Trophoblast cell (in vitro differentiated cells and primary cell): ENCODE measurements around the gene ATG7.

Source experiments
- DNase-seq, 2 donors: peaks; one replicate each; pipeline ENCODE4 v3.0.0-alpha.2; 2016
- H2AFZ ChIP-seq: 2 replicates; pipeline ENCODE4 v1.6.1; 2013; ENCODE audit warnings: low read length, moderate library complexity, mild to moderate bottlenecking; ENCODE audit not compliant: insufficient read depth, poor library complexity
- H2AK5ac ChIP-seq: 2 replicates; pipeline ENCODE4 v1.6.1; 2013; ENCODE audit warnings: mild to moderate bottlenecking, low read length
- H2BK120ac ChIP-seq: 2 replicates; pipeline ENCODE4 v1.6.1; 2013; ENCODE audit warnings: low read length, mild to moderate bottlenecking, moderate library complexity; ENCODE audit not compliant: insufficient read depth, poor library complexity
- H2BK12ac ChIP-seq: 2 replicates; pipeline ENCODE4 v1.6.1; 2013; ENCODE audit warnings: mild to moderate bottlenecking, low read length, moderate library complexity
- H2BK5ac ChIP-seq: 2 replicates; pipeline ENCODE4 v1.6.1; 2013; ENCODE audit warnings: low read length, low read depth, moderate library complexity, mild to moderate bottlenecking; ENCODE audit not compliant: poor library complexity
- H3K14ac ChIP-seq: 2 replicates; pipeline ENCODE4 v1.6.1; 2013; ENCODE audit warnings: mild to moderate bottlenecking, low read length
- H3K18ac ChIP-seq: 2 replicates; pipeline ENCODE4 v1.6.1; 2013; ENCODE audit warnings: mild to moderate bottlenecking, low read length
- H3K23ac ChIP-seq: 2 replicates; pipeline ENCODE4 v1.6.1; 2013; ENCODE audit warnings: low read length
- H3K27ac ChIP-seq: 2 replicates; pipeline ENCODE4 v1.5.1; 2013; ENCODE audit warnings: low read depth, mild to moderate bottlenecking, inconsistent platforms, low read length, moderate library complexity
- H3K27me3 ChIP-seq: 2 replicates; pipeline ENCODE4 v1.6.1; 2013; ENCODE audit warnings: inconsistent platforms, mild to moderate bottlenecking, low read length, moderate library complexity; ENCODE audit not compliant: insufficient read depth
- H3K36me3 ChIP-seq, 2 experiments: 1 replicate in 1 of 2; 2 replicates in 1 of 2; pipeline ENCODE4 v1.6.1; 2013; ENCODE audit warnings: low read length in 2 of 2, mild to moderate bottlenecking in 2 of 2, moderate library complexity in 1 of 2; ENCODE audit not compliant: insufficient read depth in 2 of 2, control insufficient read depth in 1 of 2
- H3K4ac ChIP-seq: 2 replicates; pipeline ENCODE4 v1.6.1; 2013; ENCODE audit warnings: low read depth, mild to moderate bottlenecking, low read length, moderate library complexity
- H3K4me1 ChIP-seq, 2 experiments: 1 replicate in 1 of 2; 2 replicates in 1 of 2; pipeline ENCODE4 v1.6.1; 2013; ENCODE audit warnings: low read length in 2 of 2, mild to moderate bottlenecking in 2 of 2, moderate library complexity in 1 of 2; ENCODE audit not compliant: insufficient read depth in 2 of 2, control insufficient read depth in 1 of 2
- H3K4me2 ChIP-seq: 2 replicates; pipeline ENCODE4 v1.6.1; 2013; ENCODE audit warnings: inconsistent platforms, mild to moderate bottlenecking, low read length, moderate library complexity
- H3K4me3 ChIP-seq: 2 replicates; pipeline ENCODE4 v1.5.1; 2013; ENCODE audit warnings: mild to moderate bottlenecking, low read depth, low read length, inconsistent platforms
- H3K79me1 ChIP-seq: one replicate; pipeline ENCODE4 v1.6.1; 2013; ENCODE audit warnings: low read length
- H3K79me2 ChIP-seq: 2 replicates; pipeline ENCODE4 v1.6.1; 2013; ENCODE audit warnings: low read length, mild to moderate bottlenecking; ENCODE audit not compliant: control insufficient read depth, insufficient read depth, poor library complexity
- H3K9ac ChIP-seq: 2 replicates; pipeline ENCODE4 v1.6.1; 2013; ENCODE audit warnings: mild to moderate bottlenecking, low read length
- H3K9me3 ChIP-seq: 2 replicates; pipeline ENCODE4 v1.6.1; 2013; ENCODE audit warnings: low read depth, mild to moderate bottlenecking, control low read depth, inconsistent platforms, low read length; ENCODE audit not compliant: insufficient read depth
- H4K12ac ChIP-seq: 2 replicates; pipeline ENCODE4 v1.6.1; 2013; ENCODE audit warnings: low read depth, mild to moderate bottlenecking, low read length, moderate library complexity
- H4K8ac ChIP-seq: 2 replicates; pipeline ENCODE4 v1.6.1; 2013; ENCODE audit warnings: low read depth, mild to moderate bottlenecking, low read length, moderate library complexity
- H4K91ac ChIP-seq: one replicate; pipeline ENCODE4 v1.6.1; 2013; ENCODE audit warnings: low read depth, mild to moderate bottlenecking, low read length, moderate library complexity
- WGBS: extraction: QIAGEN DNeasy Blood & Tissue Kit; methylation state at CpG from one replicate; pipeline ENCODE4 v1.1.7; 2013; ENCODE audit warnings: missing lambda C conversion rate; ENCODE audit not compliant: insufficient read length, insufficient coverage; ENCODE audit errors: extremely low coverage; 5-methylcytosine and 5-hydroxymethylcytosine counted together

Gene ATG7

GRCh38 chr3:11228041-11228440 is 44.2 kb upstream of the ATG7 start:
- H2AFZ ChIP-seq: no peak overlapping the region
- H3K4me3 ChIP-seq: no peak overlapping the region
- peaks cover 2 to 4% of the 10 kb centered on the region in 2 experiments for H3K4me1 ChIP-seq
- WGBS: no CpG with 5 or more reads among the region's 4 CpGs
- no peak overlapping the region for H4K8ac ChIP-seq
- no peaks in the 10 kb centered on the region for H3K79me2 ChIP-seq
- H4K91ac ChIP-seq: no peak overlapping the region
- H3K27me3 ChIP-seq: no peaks in the 10 kb centered on the region
- no peak overlapping the region for H3K27ac ChIP-seq
- no peaks in the 10 kb centered on the region for H3K36me3 ChIP-seq
- H2BK12ac ChIP-seq: no peak overlapping the region
- no peak overlapping the region for H2BK120ac ChIP-seq
- no peak overlapping the region for H2BK5ac ChIP-seq
- no peaks in the 10 kb centered on the region for H3K9me3 ChIP-seq
- H3K4ac ChIP-seq: no peak overlapping the region
- H3K14ac ChIP-seq: no peak overlapping the region
- H3K4me2 ChIP-seq: no peak overlapping the region
- H3K23ac ChIP-seq: no peak overlapping the region
- no peak overlapping the region for H3K9ac ChIP-seq
- no peak overlapping the region for H2AK5ac ChIP-seq
- no peak overlapping the region for H4K12ac ChIP-seq
- H3K79me1 ChIP-seq: no peaks in the 10 kb centered on the region
- no peak overlapping the region for H3K18ac ChIP-seq
- DNase-seq: no peak

DNA sequence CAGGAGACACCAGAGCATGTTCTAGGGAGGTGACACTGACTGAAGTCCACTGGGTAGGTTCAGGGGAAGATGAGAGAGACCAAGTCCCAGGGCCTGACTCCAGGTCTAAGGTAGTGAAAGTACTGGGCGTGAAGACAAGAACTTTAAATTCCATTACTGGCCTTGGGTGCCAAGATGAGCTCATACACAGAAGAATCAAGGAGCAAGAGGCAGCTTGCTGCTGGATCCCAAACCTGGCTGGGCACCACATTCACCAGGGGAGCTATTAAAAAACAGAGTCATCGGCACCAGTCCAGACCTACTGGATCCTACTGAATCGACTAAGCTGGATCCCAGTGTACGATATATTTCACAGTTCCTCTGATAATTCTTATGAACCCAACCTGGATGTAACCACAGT is 42.1 kb upstream of the ATG7 start:
- Histone ChIP-seq H3K14ac (no peak overlapping the region), H3K4me1 (peaks cover 0 to 4% of the 10 kb centered on the region in 2 experiments), H3K27me3 (no peaks in the 10 kb centered on the region), H3K4me2 (no peak overlapping the region), H2AFZ (no peak overlapping the region), H3K36me3 (no peaks in the 10 kb centered on the region), H3K79me2 (no peaks in the 10 kb centered on the region), H3K9ac (no peak overlapping the region), H4K91ac (no peak overlapping the region), H2BK120ac (no peak overlapping the region), H3K9me3 (no peaks in the 10 kb centered on the region), H2BK12ac (no peak overlapping the region), H2AK5ac (no peak overlapping the region), H3K27ac (no peak overlapping the region), H3K23ac (no peak overlapping the region), H3K4me3 (no peak overlapping the region), H4K8ac (no peak overlapping the region), H4K12ac (no peak overlapping the region), H2BK5ac (no peak overlapping the region), H3K4ac (no peak overlapping the region), H3K79me1 (no peaks in the 10 kb centered on the region), H3K18ac (no peak overlapping the region)
- no CpG with 5 or more reads among the region's 4 CpGs for WGBS
- no peak for DNase-seq

DNA sequence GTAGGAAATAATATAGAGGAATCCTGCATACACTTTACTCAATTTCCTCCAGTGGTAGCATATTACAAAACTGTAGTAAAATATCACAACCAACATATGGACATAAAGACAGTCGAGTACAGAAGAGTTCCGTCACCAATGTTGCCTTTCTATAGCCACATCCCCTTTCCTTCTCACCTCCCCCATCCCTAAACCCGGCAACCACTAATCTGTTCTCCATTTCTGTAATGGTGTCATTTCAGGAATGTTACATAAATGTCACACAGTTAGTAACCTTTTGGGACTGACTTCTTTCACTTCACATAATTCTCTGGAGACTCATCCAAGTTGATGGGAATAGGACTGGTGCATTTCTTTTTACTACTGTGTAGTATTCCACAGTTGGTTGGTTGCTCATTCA is 41.4 kb upstream of the ATG7 start:
- Histone ChIP-seq H3K4me3 (no peak overlapping the region), H3K9ac (no peak overlapping the region), H2BK5ac (no peak overlapping the region), H3K14ac (no peak overlapping the region), H2BK120ac (no peak overlapping the region), H3K9me3 (no peaks in the 10 kb centered on the region), H4K91ac (no peak overlapping the region), H2AFZ (no peak overlapping the region), H4K12ac (no peak overlapping the region), H3K4me2 (no peak overlapping the region), H3K4me1 (peaks cover 0 to 2% of the 10 kb centered on the region in 2 experiments), H3K23ac (no peak overlapping the region), H3K27ac (no peak overlapping the region), H3K79me2 (peaks cover 2% of the 10 kb centered on the region), H3K79me1 (no peaks in the 10 kb centered on the region), H3K18ac (no peak overlapping the region), H4K8ac (no peak overlapping the region), H3K27me3 (no peaks in the 10 kb centered on the region), H3K36me3 (no peaks in the 10 kb centered on the region), H2BK12ac (no peak overlapping the region), H2AK5ac (no peak overlapping the region), H3K4ac (no peak overlapping the region)
- WGBS: no CpG with 5 or more reads among the region's 3 CpGs
- DNase-seq: no peak

- no peak overlapping the region for H3K9ac ChIP-seq
- WGBS: no CpG with 5 or more reads among the region's 8 CpGs
- H3K27ac ChIP-seq: no peak overlapping the region
Measured at GRCh38 chr3:11235385-11235784, 36.8 kb upstream of the ATG7 start.

More at GRCh38 chr3:11235385-11235784, 36.8 kb upstream of the ATG7 start:
- H3K79me2 ChIP-seq: peaks cover 2% of the 10 kb centered on the region
- H3K79me1 ChIP-seq: peaks cover 1% of the 10 kb centered on the region
- H3K23ac ChIP-seq: no peak overlapping the region
- H3K18ac ChIP-seq: peak overlapping the region; percentile 39
- H2BK5ac ChIP-seq: no peak overlapping the region
- no peak overlapping the region for H3K4ac ChIP-seq
- no peak overlapping the region for H3K4me2 ChIP-seq
- H3K14ac ChIP-seq: peak overlapping the region; percentile 44
- no peak overlapping the region for H4K91ac ChIP-seq
- H2AFZ ChIP-seq: no peak overlapping the region
- H2BK12ac ChIP-seq: peak overlapping the region; percentile 53
- no peaks in the 10 kb centered on the region for H3K9me3 ChIP-seq
- no peaks in the 10 kb centered on the region for H3K36me3 ChIP-seq
- no peak overlapping the region for H2BK120ac ChIP-seq
- peak overlapping the region; percentile 77 for H4K12ac ChIP-seq
- H2AK5ac ChIP-seq: no peak overlapping the region
- no peaks in the 10 kb centered on the region for H3K4me1 ChIP-seq
- no peak for DNase-seq
- H4K8ac ChIP-seq: no peak overlapping the region
- H3K4me3 ChIP-seq: no peak overlapping the region
- no peaks in the 10 kb centered on the region for H3K27me3 ChIP-seq
